ENCODE data around the gene ADAMTS20.
"Not testable (repeated sequence)": the region's sequence is repeated elsewhere in the genome, so short reads cannot be mapped to it uniquely, and the experiment has no call there.

Gene ADAMTS20

DNA sequence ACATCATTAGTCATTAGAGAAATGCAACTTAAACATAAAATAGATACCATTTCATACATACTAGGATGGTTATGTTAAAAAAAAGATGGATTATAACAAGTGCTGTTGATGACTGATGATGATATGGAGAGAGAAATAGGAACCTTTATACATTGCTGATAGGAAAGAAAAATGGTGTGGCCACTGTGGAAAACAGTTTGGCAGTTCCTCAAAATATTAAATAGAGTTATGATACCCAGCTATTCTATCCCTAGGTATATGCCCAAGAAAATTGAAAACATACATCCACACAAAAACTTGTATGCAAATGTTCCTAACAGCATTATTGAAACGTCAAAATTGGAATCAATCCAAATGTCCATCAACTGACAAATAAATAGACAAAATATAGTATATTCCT, 170.1 kb downstream of the ADAMTS20 start:
- H3K27ac ChIP-seq (ENCODE audit: low read depth, low read length): no peak overlapping the region
- H3K27me3 ChIP-seq (ENCODE audit: control insufficient read depth in 1 of 2, insufficient read depth in 2 of 2, low read length in 2 of 2): no peaks in the 10 kb centered on the region
- no peak overlapping the region for H3K9ac ChIP-seq (ENCODE audit: low read depth in 1 of 2, low read length in 2 of 2)
- no peaks in the 10 kb centered on the region for H3K4me1 ChIP-seq (ENCODE audit: control insufficient read depth in 1 of 2, insufficient read depth in 2 of 2, low read length in 2 of 2)
- no peak overlapping the region for H3K4me3 ChIP-seq (ENCODE audit: low read depth in 1 of 2, low read length in 2 of 2)
- no peaks in the 10 kb centered on the region for H3K36me3 ChIP-seq (ENCODE audit: control insufficient read depth in 1 of 2, insufficient read depth in 2 of 2, low read length in 2 of 2)
- H3K9me3 ChIP-seq (ENCODE audit: control insufficient read depth in 1 of 2, low read length in 2 of 2): no peaks in the 10 kb centered on the region

DNA sequence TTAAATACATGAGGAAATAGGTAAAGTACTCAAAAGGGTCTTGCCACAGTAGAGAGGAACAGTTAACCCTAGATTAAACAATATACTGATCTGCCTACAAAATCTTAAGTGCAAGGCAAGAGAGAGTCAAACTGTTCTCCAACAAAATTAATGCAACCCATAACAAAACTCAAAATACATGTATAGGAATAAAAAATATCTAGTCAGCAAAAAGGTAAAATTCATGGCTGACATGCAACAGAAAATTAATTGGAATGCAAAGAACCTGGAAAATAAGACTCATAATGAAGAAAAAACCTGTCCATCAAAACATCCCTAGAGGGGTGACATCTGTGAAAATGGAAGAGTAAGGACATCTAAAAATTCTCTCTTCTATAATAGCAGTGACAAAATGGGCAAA, 173.6 kb downstream of the ADAMTS20 start:
- H3K27me3 ChIP-seq (ENCODE audit: control insufficient read depth in 1 of 2, insufficient read depth in 2 of 2, low read length in 2 of 2): no peaks in the 10 kb centered on the region
- no peaks in the 10 kb centered on the region for H3K4me1 ChIP-seq (ENCODE audit: control insufficient read depth in 1 of 2, insufficient read depth in 2 of 2, low read length in 2 of 2)
- no peak overlapping the region for H3K9ac ChIP-seq (ENCODE audit: low read depth in 1 of 2, low read length in 2 of 2)
- H3K4me3 ChIP-seq (ENCODE audit: low read depth in 1 of 2, low read length in 2 of 2): no peak overlapping the region
- H3K36me3 ChIP-seq (ENCODE audit: control insufficient read depth in 1 of 2, insufficient read depth in 2 of 2, low read length in 2 of 2): no peaks in the 10 kb centered on the region
- H3K27ac ChIP-seq (ENCODE audit: low read depth, low read length): no peak overlapping the region
- H3K9me3 ChIP-seq (ENCODE audit: control insufficient read depth in 1 of 2, low read length in 2 of 2): no peaks in the 10 kb centered on the region

DNA sequence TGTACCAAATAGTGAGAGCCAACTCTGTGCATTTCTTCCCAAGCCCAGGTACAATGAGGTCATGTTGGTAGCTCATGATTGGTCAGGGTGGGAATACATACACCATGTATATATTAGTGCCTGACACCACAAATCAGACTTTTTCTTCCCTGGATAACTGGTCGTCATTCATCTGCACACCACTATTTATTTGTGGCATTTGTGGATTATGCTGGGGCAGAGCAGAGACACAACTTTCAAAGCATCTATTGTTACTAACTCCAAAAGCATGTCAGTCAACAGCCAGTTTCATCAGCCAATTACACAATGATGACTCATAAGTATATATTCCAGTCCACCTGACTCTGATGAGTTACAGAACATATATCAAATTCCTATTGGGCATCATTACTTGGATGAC, 181.7 kb downstream of the ADAMTS20 start:
- no peak overlapping the region for H3K27ac ChIP-seq (ENCODE audit: low read depth, low read length)
- H3K27me3 ChIP-seq (ENCODE audit: control insufficient read depth in 1 of 2, insufficient read depth in 2 of 2, low read length in 2 of 2): no peaks in the 10 kb centered on the region
- H3K4me3 ChIP-seq (ENCODE audit: low read depth in 1 of 2, low read length in 2 of 2): no peak overlapping the region
- H3K9ac ChIP-seq (ENCODE audit: low read depth in 1 of 2, low read length in 2 of 2): no peak overlapping the region
- H3K4me1 ChIP-seq (ENCODE audit: control insufficient read depth in 1 of 2, insufficient read depth in 2 of 2, low read length in 2 of 2): no peaks in the 10 kb centered on the region
- H3K36me3 ChIP-seq (ENCODE audit: control insufficient read depth in 1 of 2, insufficient read depth in 2 of 2, low read length in 2 of 2): no peaks in the 10 kb centered on the region
- H3K9me3 ChIP-seq (ENCODE audit: control insufficient read depth in 1 of 2, low read length in 2 of 2): no peaks in the 10 kb centered on the region

- no peaks in the 10 kb centered on the region for H3K4me1 ChIP-seq (ENCODE audit: control insufficient read depth in 1 of 2, insufficient read depth in 2 of 2, low read length in 2 of 2)
- no peaks in the 10 kb centered on the region for H3K36me3 ChIP-seq (ENCODE audit: control insufficient read depth in 1 of 2, insufficient read depth in 2 of 2, low read length in 2 of 2)
- H3K9me3 ChIP-seq (ENCODE audit: control insufficient read depth in 1 of 2, low read length in 2 of 2): no peaks in the 10 kb centered on the region
- no peaks in the 10 kb centered on the region for H3K27me3 ChIP-seq (ENCODE audit: control insufficient read depth in 1 of 2, insufficient read depth in 2 of 2, low read length in 2 of 2)
- H3K9ac ChIP-seq (ENCODE audit: low read depth in 1 of 2, low read length in 2 of 2): no peak overlapping the region
- no peak overlapping the region for H3K27ac ChIP-seq (ENCODE audit: low read depth, low read length)
- H3K4me3 ChIP-seq (ENCODE audit: low read depth in 1 of 2, low read length in 2 of 2): no peak overlapping the region
Observed at GRCh38 chr12:43362910-43363694, 188.9 kb downstream of the ADAMTS20 start.

- no peak overlapping the region for H3K27ac ChIP-seq (ENCODE audit: low read depth, low read length)
- H3K4me3 ChIP-seq (ENCODE audit: low read depth in 1 of 2, low read length in 2 of 2): no peak overlapping the region
- no peaks in the 10 kb centered on the region for H3K4me1 ChIP-seq (ENCODE audit: control insufficient read depth in 1 of 2, insufficient read depth in 2 of 2, low read length in 2 of 2)
- H3K9ac ChIP-seq (ENCODE audit: low read depth in 1 of 2, low read length in 2 of 2): no peak overlapping the region
- H3K9me3 ChIP-seq (ENCODE audit: control insufficient read depth in 1 of 2, low read length in 2 of 2): no peaks in the 10 kb centered on the region
- no peaks in the 10 kb centered on the region for H3K27me3 ChIP-seq (ENCODE audit: control insufficient read depth in 1 of 2, insufficient read depth in 2 of 2, low read length in 2 of 2)
- no peaks in the 10 kb centered on the region for H3K36me3 ChIP-seq (ENCODE audit: control insufficient read depth in 1 of 2, insufficient read depth in 2 of 2, low read length in 2 of 2)
Observed at GRCh38 chr12:43361031-43361710, 190.8 kb downstream of the ADAMTS20 start.

GRCh38 chr12:43360001-43360400, 192.0 kb downstream of the ADAMTS20 start:
- not testable (repeated sequence) for H3K27me3 ChIP-seq (ENCODE audit: control insufficient read depth in 1 of 2, insufficient read depth in 2 of 2, low read length in 2 of 2); H3K4me3 ChIP-seq (ENCODE audit: low read depth in 1 of 2, low read length in 2 of 2); H3K9me3 ChIP-seq (ENCODE audit: control insufficient read depth in 1 of 2, low read length in 2 of 2); H3K27ac ChIP-seq (ENCODE audit: low read depth, low read length); H3K9ac ChIP-seq (ENCODE audit: low read depth in 1 of 2, low read length in 2 of 2); H3K36me3 ChIP-seq (ENCODE audit: control insufficient read depth in 1 of 2, insufficient read depth in 2 of 2, low read length in 2 of 2); H3K4me1 ChIP-seq (ENCODE audit: control insufficient read depth in 1 of 2, insufficient read depth in 2 of 2, low read length in 2 of 2)

DNA sequence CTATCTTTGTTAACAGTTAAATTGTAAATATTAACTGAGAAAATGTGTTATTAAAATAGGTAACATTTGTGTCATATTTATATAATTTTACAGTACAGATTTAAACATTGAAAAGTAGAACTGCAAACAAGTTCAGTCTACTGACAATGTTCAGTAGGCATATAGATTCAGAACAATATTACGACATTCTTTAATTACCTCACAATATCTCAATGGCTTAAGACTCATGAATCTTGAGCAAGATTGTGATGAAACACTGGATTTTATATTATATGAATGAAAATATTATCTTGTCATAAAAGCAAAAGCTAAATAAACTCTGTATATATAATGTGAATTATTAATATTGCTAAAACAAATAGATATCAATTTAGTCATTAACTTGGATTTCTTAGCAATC, 194.9 kb downstream of the ADAMTS20 start:
- Histone ChIP-seq H3K36me3 (ENCODE audit: control insufficient read depth in 1 of 2, insufficient read depth in 2 of 2, low read length in 2 of 2) (no peaks in the 10 kb centered on the region), H3K9me3 (ENCODE audit: control insufficient read depth in 1 of 2, low read length in 2 of 2) (no peaks in the 10 kb centered on the region), H3K27ac (ENCODE audit: low read depth, low read length) (no peak overlapping the region), H3K4me1 (ENCODE audit: control insufficient read depth in 1 of 2, insufficient read depth in 2 of 2, low read length in 2 of 2) (no peaks in the 10 kb centered on the region), H3K9ac (ENCODE audit: low read depth in 1 of 2, low read length in 2 of 2) (no peak overlapping the region), H3K4me3 (ENCODE audit: low read depth in 1 of 2, low read length in 2 of 2) (no peak overlapping the region), H3K27me3 (ENCODE audit: control insufficient read depth in 1 of 2, insufficient read depth in 2 of 2, low read length in 2 of 2) (no peaks in the 10 kb centered on the region)

DNA sequence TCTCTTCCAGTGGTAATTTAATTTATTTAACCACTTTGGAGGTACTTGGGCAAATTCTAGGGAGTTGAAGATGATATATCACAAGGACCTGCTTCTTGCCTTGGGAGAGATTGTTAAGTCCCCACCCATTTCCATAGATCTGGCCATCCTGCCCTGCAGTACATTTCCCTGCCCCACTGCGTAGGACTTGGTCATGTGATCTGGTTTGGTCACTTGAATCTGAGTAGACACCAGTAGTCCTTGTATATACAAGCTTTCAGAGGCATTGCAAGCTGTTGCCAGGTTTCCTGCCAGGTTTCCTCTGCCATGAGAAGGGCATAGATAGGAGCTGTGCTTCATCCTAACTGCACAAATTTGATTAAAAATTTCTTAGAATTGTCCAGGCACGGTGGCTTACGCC, 200.0 kb downstream of the ADAMTS20 start:
- Histone ChIP-seq H3K9me3 (ENCODE audit: control insufficient read depth in 1 of 2, low read length in 2 of 2) (no peaks in the 10 kb centered on the region), H3K27me3 (ENCODE audit: control insufficient read depth in 1 of 2, insufficient read depth in 2 of 2, low read length in 2 of 2) (no peaks in the 10 kb centered on the region), H3K4me3 (ENCODE audit: low read depth in 1 of 2, low read length in 2 of 2) (no peak overlapping the region), H3K36me3 (ENCODE audit: control insufficient read depth in 1 of 2, insufficient read depth in 2 of 2, low read length in 2 of 2) (no peaks in the 10 kb centered on the region), H3K9ac (ENCODE audit: low read depth in 1 of 2, low read length in 2 of 2) (no peak overlapping the region), H3K4me1 (ENCODE audit: control insufficient read depth in 1 of 2, insufficient read depth in 2 of 2, low read length in 2 of 2) (no peaks in the 10 kb centered on the region), H3K27ac (ENCODE audit: low read depth, low read length) (no peak overlapping the region)

- Histone ChIP-seq H3K9me3 (ENCODE audit: control insufficient read depth in 1 of 2, low read length in 2 of 2) (no peaks in the 10 kb centered on the region), H3K4me3 (ENCODE audit: low read depth in 1 of 2, low read length in 2 of 2) (no peak overlapping the region), H3K36me3 (ENCODE audit: control insufficient read depth in 1 of 2, insufficient read depth in 2 of 2, low read length in 2 of 2) (no peaks in the 10 kb centered on the region), H3K27me3 (ENCODE audit: control insufficient read depth in 1 of 2, insufficient read depth in 2 of 2, low read length in 2 of 2) (no peaks in the 10 kb centered on the region), H3K4me1 (ENCODE audit: control insufficient read depth in 1 of 2, insufficient read depth in 2 of 2, low read length in 2 of 2) (no peaks in the 10 kb centered on the region), H3K9ac (ENCODE audit: low read depth in 1 of 2, low read length in 2 of 2) (no peak overlapping the region), H3K27ac (ENCODE audit: low read depth, low read length) (no peak overlapping the region)
Observed at GRCh38 chr12:43349863-43350262, 202.1 kb downstream of the ADAMTS20 start.

DNA sequence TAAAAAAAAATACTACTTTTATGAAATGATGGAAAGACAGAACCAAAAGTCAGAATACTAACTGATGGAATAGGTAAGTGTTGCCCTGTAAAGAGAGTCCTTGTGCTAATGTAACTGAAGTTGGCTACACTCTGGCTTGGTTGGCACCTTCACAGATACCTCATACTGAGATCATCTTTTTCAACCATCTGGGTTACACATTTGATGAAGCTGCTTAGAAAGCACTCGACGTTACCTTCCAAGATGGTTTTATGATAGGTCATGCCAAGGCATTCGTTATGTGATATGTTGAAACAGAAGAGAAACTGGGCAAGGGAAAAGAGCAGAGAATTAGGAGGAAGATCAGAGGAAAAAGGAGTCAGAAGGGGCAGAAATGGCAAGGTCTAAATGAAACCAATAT, 203.8 kb downstream of the ADAMTS20 start:
- Histone ChIP-seq H3K27me3 (ENCODE audit: control insufficient read depth in 1 of 2, insufficient read depth in 2 of 2, low read length in 2 of 2) (no peaks in the 10 kb centered on the region), H3K4me1 (ENCODE audit: control insufficient read depth in 1 of 2, insufficient read depth in 2 of 2, low read length in 2 of 2) (no peaks in the 10 kb centered on the region), H3K9ac (ENCODE audit: low read depth in 1 of 2, low read length in 2 of 2) (no peak overlapping the region), H3K36me3 (ENCODE audit: control insufficient read depth in 1 of 2, insufficient read depth in 2 of 2, low read length in 2 of 2) (no peaks in the 10 kb centered on the region), H3K9me3 (ENCODE audit: control insufficient read depth in 1 of 2, low read length in 2 of 2) (peaks cover 3 to 5% of the 10 kb centered on the region in 2 donors), H3K27ac (ENCODE audit: low read depth, low read length) (no peak overlapping the region), H3K4me3 (ENCODE audit: low read depth in 1 of 2, low read length in 2 of 2) (no peak overlapping the region)

Data from duodenal mucosa (tissue), 2 donors.